HG03469 (cell line): Measurements from ENCODE around the gene NAA15.
"Not testable (repeated sequence)": the region's sequence is repeated elsewhere in the genome, so short reads cannot be mapped to it uniquely, and the experiment has no call there.

Source experiments
- ATAC-seq: cut with Tn5 transposase; IDR thresholded peaks from one replicate; pipeline ENCODE4 v1.9.1; 2021; ENCODE audit warnings: mild to moderate bottlenecking, moderate library complexity, moderate number of reproducible peaks; ENCODE audit not compliant: unreplicated experiment

Gene NAA15

GRCh38 chr4:139333046-139333445, 31.7 kb downstream of the NAA15 start:
- no peak for ATAC-seq

- no peak for ATAC-seq
Measured at GRCh38 chr4:139337612-139338011, 36.3 kb downstream of the NAA15 start.

- no peak for ATAC-seq
Measured at GRCh38 chr4:139361301-139361700, 60.0 kb downstream of the NAA15 start.

- no peak for ATAC-seq
Measured at GRCh38 chr4:139367421-139368090, 66.3 kb downstream of the NAA15 start.

- no peak for ATAC-seq
Measured at GRCh38 chr4:139368998-139369397, 67.7 kb downstream of the NAA15 start.

DNA sequence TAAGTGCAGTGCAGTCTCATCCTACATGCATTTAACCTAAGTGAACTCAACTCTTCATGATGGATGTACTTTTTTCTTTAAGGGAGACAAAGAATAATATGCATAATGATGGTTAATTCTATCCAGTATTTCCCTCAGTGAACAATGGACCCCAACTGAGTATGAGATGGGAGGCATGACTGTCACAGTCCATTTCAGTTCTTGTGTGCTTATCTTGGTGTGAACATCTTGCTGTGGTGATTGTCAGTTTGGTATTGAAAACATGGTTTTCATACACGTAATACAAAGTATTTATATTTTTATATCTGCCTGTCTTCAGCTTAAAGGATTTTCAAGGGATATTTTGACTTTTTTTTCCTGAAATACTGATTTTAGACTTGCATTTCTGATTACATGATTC, 72.9 kb downstream of the NAA15 start:
- no peak for ATAC-seq

GRCh38 chr4:139386421-139386820, 85.1 kb downstream of the NAA15 start:
- no peak for ATAC-seq

- ATAC-seq = no peak
Measured at GRCh38 chr4:139389102-139389501, 87.8 kb downstream of the NAA15 start.

DNA sequence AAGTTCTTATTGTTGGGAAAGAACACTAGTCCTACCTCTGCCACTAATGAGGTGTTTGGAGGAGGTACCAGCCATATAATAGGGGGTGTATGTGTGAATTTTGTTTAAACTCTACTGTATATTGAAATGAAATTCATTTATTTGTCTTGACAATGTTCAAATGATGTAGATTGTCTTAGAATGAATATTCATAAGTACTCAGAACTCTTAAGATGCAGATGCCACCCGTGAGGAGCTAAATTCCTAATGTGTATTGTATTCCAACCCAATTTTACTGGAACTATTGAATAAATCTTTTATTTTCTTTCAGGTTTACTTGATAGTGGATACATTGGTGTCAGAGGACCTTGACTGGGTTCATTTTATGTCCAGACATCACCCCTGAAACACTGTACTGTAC, 88.7 kb downstream of the NAA15 start:
- ATAC-seq = no peak

DNA sequence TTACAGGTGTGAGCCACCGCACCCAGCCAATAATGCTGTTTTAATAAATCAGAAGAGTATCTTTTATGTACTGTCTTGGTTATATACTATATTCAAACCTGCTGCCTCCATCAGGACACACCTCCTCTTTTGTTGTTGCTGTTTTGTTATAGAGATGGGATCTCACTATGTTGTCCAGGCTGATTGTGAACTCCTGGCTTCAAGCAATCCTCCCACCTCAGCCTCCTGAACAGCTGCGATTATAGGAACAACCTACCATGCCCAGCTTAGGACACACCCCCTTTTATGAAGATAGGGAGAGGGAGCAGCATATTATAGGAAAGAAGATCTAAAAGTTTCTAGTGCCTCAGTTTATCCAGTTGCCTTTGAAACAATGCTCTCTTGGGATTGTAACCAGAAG, 90.4 kb downstream of the NAA15 start:
- no peak for ATAC-seq

DNA sequence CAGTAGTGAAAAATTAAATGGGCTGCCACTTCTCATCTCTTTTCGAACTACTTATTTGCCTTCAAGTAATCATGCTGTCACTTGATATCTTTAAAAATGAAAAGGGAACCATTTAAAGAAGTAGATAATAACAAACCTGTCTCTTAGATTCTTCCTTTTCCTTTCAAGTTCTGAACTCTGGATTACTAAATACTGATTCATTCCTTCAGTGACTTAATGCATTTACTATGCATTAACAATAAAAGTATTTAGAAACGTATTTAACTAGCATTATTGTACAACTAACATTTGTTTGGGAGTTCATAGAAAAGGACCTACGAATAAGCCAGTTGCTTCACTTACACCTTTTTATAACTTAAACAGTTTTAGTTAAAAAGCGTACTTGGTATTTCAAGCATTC, 91.5 kb downstream of the NAA15 start:
- no peak for ATAC-seq

- ATAC-seq = no peak
Measured at GRCh38 chr4:139401368-139401767, 100.1 kb downstream of the NAA15 start.

DNA sequence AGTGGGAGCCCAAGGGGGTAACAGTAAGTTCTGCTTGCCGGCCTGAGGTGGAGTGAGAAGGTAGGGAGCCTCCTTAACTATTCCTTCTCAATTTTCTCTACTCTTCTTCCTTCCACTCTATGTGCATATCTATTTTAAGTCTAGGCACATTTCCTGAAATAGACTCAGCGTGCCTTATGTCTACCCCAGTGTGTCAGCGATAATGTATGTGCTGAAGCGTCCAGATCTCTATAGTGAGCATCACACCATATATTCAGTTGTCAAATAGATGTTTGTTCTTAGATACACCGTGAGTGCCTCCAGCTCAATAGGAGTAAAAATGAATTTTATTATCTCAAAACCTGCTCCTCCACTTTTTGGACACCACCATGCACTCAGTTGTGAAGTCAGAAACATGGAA, 101.1 kb downstream of the NAA15 start:
- no peak for ATAC-seq

GRCh38 chr4:139403462-139403861, 102.2 kb downstream of the NAA15 start:
- no peak for ATAC-seq

- ATAC-seq = no peak
Measured at GRCh38 chr4:139410312-139410711, 109.0 kb downstream of the NAA15 start.

DNA sequence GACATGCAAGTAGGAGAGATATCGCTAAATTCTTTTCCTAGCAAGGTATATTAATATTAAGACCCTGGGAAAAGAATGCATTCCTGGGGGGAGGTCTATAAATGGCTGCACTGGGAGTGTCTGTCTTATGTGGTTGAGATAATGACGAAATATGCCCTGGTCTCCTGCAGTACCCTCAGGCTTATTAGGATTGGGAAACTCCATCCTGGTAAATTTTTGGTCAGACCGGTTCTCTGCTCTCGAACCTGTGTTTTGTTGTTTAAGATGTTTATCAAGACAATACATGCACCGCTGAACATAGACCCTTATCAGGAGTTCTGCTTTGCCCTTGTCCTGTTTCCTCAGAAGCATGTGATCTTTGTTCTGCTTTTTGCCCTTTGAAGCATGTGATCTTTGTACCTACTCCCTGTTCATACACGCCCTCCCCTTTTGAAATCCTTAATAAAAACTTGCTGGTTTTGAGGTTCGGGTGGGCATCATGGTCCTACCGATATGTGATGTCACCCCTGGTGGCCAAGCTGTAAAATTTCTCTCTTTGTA, 113.4 kb downstream of the NAA15 start:
- ATAC-seq = not testable (repeated sequence)

- ATAC-seq = no peak
Measured at GRCh38 chr4:139416073-139416673, 114.9 kb downstream of the NAA15 start.

DNA sequence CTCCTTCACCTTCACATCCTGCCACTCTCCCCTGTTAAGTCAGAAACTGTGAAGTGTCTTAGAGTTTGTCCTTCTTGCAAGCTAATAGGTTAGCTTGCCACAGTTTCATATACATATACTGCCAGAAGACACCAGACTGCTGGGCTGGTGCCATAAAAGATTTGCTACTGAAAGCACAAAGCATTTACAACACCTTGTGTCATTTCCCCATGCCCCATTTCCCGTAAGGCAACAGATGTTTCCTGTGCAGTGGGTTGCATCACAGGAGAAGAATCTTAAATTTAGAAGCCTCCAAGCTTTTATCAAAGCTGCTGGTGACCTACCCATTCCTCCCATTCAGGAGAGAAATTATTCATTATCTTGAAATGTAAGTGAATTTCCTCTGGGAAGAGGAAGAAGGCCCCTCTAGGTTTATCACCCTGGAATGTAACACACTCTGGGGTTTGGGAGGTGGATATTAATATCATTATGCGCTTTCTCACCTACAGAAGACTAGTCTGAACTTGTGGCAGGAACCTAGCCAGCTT, 118.1 kb downstream of the NAA15 start:
- ATAC-seq = no peak

DNA sequence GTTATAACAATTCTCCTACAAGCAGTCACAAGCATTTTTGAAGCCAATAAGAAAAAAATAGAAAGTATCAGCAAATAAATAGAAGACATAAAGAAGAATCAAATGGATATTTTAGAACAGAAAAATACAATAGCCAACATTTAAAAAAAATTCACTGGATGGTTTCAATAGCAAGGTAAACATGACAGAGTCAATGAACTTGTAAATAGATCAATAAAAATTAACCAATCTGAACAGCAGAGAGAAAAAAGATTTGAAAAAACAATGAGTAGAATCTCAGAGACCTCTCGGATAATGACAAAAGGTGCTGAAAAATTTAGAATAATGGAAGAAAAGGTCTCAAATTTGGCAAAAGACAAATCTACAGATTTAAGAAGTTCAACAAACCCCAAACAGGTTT, 119.3 kb downstream of the NAA15 start:
- ATAC-seq = no peak

DNA sequence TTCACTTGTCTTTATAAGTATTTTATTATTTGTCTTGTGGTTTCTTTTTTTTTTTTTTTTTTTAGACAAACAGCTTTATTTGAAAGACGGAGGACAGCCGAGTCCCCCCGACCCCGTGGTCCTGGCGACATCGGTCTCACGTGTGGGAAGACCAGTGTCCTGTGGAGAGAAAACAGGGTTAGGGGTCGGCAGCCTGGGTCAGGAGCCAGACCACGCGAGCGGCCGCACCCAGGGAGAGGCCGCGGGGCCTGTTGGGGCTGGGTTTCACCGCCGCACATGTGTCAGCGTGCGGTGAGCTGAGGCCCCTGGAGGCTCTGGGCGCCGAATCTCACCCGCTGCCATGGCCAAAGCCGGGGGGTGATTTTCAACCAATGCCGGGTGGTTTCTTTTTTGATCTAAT, 134.8 kb downstream of the NAA15 start:
- ATAC-seq = no peak

- no peak for ATAC-seq
Measured at GRCh38 chr4:139438141-139438540, 136.8 kb downstream of the NAA15 start.

- no peak for ATAC-seq
Measured at GRCh38 chr4:139441029-139441428, 139.7 kb downstream of the NAA15 start.
